Osteoblast (primary cell): ENCODE results near the gene AHDC1. TPM values are rescaled to one million over a fixed set of nuclear protein-coding genes. Genes with fewer than 3 reads are reported as not detected.
A peak's percentile ranks its signal among the peaks of the same experiment; 100 is the strongest.
"Not testable (repeated sequence)": the region's sequence is repeated elsewhere in the genome, so short reads cannot be mapped to it uniquely, and the experiment has no call there.

Experiments used
- DNase-seq: peaks from one replicate; pipeline ENCODE4 v3.0.0; 2011; ENCODE audit warnings: low spot score, mixed read lengths; ENCODE audit not compliant: insufficient read length; ENCODE audit errors: missing footprints
- H2AFZ ChIP-seq: 2 replicates; pipeline ENCODE4 v1.6.0; 2011; ENCODE audit warnings: mild to moderate bottlenecking, low read length
- H3K27ac ChIP-seq: 2 replicates; pipeline ENCODE4 v1.5.1; 2011; ENCODE audit warnings: mild to moderate bottlenecking, low read depth, low read length, moderate library complexity
- H3K27me3 ChIP-seq: 2 replicates; pipeline ENCODE4 v1.6.0; 2012; ENCODE audit warnings: mild to moderate bottlenecking, control low read depth, inconsistent platforms, low read length, moderate library complexity; ENCODE audit not compliant: insufficient read depth
- H3K36me3 ChIP-seq: 2 replicates; pipeline ENCODE4 v1.5.1; 2011; ENCODE audit warnings: mild to moderate bottlenecking, low read length, control low read depth, moderate library complexity; ENCODE audit not compliant: insufficient read depth
- H3K4me1 ChIP-seq: 2 replicates; pipeline ENCODE4 v1.5.1; 2011; ENCODE audit warnings: mild to moderate bottlenecking, low read length, control low read depth, moderate library complexity; ENCODE audit not compliant: insufficient read depth
- H3K4me2 ChIP-seq: 2 replicates; pipeline ENCODE4 v1.6.0; 2011; ENCODE audit warnings: mild to moderate bottlenecking, low read length; ENCODE audit not compliant: insufficient read depth
- H3K4me3 ChIP-seq: fragments of 200-600 bp; sonication (generic); 3 replicates; pipeline ENCODE4 v1.5.1; 2012; ENCODE audit warnings: mild to moderate bottlenecking, low read length, inconsistent platforms; ENCODE audit not compliant: insufficient read depth
- H3K79me2 ChIP-seq: 2 replicates; pipeline ENCODE4 v1.6.0; 2012; ENCODE audit warnings: mild to moderate bottlenecking, low read length, control low read depth, inconsistent platforms; ENCODE audit not compliant: insufficient read depth
- H3K9me3 ChIP-seq: 2 replicates; pipeline ENCODE4 v1.5.1; 2011; ENCODE audit warnings: low read depth, low read length, control low read depth
- H4K20me1 ChIP-seq: 2 replicates; pipeline ENCODE4 v1.6.0; 2012; ENCODE audit warnings: mild to moderate bottlenecking, low read length, control low read depth; ENCODE audit not compliant: insufficient read depth
- total RNA-seq: library from RNA; depleted of rRNA; stranded (reverse); fragments of >200 nt; gene quantifications from 2 replicates; pipeline ENCODE4 v1.2.3, GENCODE V29; 2012
- TF ChIP-seq, protein P1 (sequence below): IDR thresholded peaks from 2 replicates; pipeline ENCODE4 v1.5.1; 2011; ENCODE audit warnings: mild to moderate bottlenecking, low read depth, low read length, moderate library complexity; ENCODE audit errors: extremely low read depth

AHDC1 gene
- total RNA-seq, 1 donor = 11.2 TPM

DNA sequence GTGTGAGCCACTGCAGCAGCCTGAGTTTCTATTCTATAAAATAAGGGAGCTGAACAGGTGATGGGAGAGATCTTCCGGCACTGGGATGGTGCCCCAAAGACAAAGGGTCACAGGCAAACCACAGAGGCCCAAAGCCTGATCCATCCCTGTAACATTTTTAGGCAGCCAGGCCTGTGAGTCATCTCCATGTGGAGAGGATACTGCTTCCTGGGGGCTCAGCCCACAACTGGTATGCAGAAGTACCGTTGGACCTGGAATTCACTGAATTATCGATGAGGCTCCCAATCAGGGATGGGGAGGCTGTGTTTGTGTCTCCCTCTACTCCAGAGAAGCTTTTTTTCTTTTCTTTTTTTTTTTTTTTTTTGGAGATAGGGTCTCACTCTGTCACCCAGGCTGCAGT, 65.2 kb downstream of the AHDC1 start:
- peak overlapping the region; percentile 94 for H3K27ac ChIP-seq
- no peaks in the 10 kb centered on the region for H3K9me3 ChIP-seq
- H3K4me2 ChIP-seq = peak overlapping the region; percentile 20
- H2AFZ ChIP-seq = no peak overlapping the region
- DNase-seq = peak; percentile 91
- H3K4me3 ChIP-seq = no peak overlapping the region
- peaks cover 61% of the 10 kb centered on the region for H3K4me1 ChIP-seq
- H4K20me1 ChIP-seq = peaks cover 7% of the 10 kb centered on the region
- peaks cover 9% of the 10 kb centered on the region for H3K36me3 ChIP-seq
- TF ChIP-seq, protein P1, sequence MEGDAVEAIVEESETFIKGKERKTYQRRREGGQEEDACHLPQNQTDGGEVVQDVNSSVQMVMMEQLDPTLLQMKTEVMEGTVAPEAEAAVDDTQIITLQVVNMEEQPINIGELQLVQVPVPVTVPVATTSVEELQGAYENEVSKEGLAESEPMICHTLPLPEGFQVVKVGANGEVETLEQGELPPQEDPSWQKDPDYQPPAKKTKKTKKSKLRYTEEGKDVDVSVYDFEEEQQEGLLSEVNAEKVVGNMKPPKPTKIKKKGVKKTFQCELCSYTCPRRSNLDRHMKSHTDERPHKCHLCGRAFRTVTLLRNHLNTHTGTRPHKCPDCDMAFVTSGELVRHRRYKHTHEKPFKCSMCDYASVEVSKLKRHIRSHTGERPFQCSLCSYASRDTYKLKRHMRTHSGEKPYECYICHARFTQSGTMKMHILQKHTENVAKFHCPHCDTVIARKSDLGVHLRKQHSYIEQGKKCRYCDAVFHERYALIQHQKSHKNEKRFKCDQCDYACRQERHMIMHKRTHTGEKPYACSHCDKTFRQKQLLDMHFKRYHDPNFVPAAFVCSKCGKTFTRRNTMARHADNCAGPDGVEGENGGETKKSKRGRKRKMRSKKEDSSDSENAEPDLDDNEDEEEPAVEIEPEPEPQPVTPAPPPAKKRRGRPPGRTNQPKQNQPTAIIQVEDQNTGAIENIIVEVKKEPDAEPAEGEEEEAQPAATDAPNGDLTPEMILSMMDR = no peak
- peaks cover 50% of the 10 kb centered on the region for H3K79me2 ChIP-seq
- H3K27me3 ChIP-seq = no peaks in the 10 kb centered on the region

DNA sequence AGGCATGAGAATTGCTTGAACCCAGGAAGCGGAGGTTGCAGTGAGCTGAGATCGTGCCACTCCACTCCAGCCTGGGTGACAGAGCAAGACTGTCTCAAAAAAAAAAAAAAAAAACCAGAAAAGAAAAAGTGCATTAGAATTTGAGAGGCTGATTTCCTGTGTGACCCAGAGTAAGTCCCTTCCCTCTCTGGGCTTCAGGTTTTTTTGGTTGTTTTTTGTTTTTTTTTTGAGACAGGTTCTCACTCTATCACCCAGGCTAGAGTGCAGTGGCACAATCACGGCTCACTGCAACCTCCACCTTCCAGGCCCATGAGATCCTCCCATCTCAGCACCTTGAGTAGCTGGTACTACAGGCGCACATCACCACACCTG, 65.7 kb downstream of the AHDC1 start:
- peaks cover 61% of the 10 kb centered on the region for H3K4me1 ChIP-seq
- H3K27ac ChIP-seq = peak overlapping the region; percentile 94
- not testable (repeated sequence) for DNase-seq, H3K4me3 ChIP-seq, H3K9me3 ChIP-seq, H4K20me1 ChIP-seq, H3K27me3 ChIP-seq, H2AFZ ChIP-seq
- peaks cover 46% of the 10 kb centered on the region for H3K79me2 ChIP-seq
- peaks cover 14% of the 10 kb centered on the region for H3K36me3 ChIP-seq
- peak overlapping the region; percentile 20 for H3K4me2 ChIP-seq

DNA sequence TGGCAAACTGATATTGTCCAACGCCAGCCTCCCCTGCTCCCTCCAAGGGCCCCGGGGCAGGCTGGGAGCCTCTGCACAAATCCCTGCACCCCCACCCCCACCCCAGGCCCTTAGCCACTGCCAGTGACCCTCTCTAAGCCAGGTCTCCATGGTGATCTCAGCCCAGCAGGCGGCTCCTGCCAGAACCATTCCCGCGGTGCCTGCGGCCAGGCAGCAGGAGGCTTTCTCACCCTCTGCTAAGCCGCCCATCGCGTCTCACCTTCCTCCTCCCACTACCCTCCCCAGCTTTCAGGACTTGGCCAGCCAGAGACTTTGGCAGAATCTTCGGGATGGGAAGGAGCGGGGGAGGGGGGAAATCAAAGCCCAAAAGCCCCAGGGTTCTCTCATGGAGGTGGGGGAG, 67.2 kb downstream of the AHDC1 start:
- H3K27me3 ChIP-seq = no peaks in the 10 kb centered on the region
- peak overlapping the region; percentile 4 for H3K4me3 ChIP-seq
- peaks cover 33% of the 10 kb centered on the region for H3K79me2 ChIP-seq
- H3K9me3 ChIP-seq = no peaks in the 10 kb centered on the region
- peaks cover 22% of the 10 kb centered on the region for H3K36me3 ChIP-seq
- peak overlapping the region; percentile 28 for H3K4me2 ChIP-seq
- peak; percentile 97 for DNase-seq
- H4K20me1 ChIP-seq = peaks cover 7% of the 10 kb centered on the region
- H2AFZ ChIP-seq = no peak overlapping the region
- H3K27ac ChIP-seq = peak overlapping the region; percentile 94
- TF ChIP-seq, protein P1 = no peak
- H3K4me1 ChIP-seq = peaks cover 46% of the 10 kb centered on the region

DNA sequence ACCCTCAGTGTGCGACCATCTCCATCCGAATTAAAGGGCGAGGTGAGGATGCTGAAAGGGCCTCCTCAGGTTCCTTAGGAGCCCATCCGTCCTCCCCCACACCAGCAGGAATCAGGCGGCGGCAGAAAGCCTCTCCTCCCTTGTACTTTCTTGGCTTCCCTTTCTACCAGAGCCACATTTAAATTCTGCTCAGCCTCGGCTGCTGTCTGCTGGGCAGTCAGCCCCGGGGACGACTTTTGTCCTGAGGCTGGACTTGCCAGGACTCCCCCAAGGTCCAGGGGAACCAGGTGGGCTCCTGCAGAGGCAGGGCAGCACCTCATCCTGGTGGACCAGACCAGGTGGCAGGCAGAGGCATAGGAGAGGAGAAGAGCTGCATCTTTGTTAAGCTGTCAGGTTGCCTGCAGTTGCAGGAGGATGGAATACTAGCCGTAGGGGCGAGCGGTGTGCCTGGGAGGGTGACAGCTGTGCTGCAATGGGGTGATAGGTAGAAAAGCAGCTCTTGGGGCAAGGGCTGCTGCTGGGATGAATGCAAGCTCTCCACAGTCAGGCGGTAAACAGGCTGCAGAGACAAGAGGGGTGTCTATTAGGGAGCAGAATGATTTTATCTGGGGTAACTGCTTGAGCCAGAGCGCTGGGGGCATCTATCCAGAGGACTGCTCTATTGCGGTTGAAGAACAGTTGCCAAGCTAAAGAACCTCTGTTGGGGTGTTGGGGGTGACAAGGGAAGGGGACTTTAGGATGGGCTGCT, 67.8 kb downstream of the AHDC1 start:
- Histone ChIP-seq H3K36me3 (peaks cover 22% of the 10 kb centered on the region), H3K27me3 (no peaks in the 10 kb centered on the region), H3K79me2 (peaks cover 31% of the 10 kb centered on the region), H3K4me3 (no peak overlapping the region), H4K20me1 (peaks cover 7% of the 10 kb centered on the region), H3K9me3 (no peaks in the 10 kb centered on the region), H3K4me1 (peaks cover 45% of the 10 kb centered on the region), H3K4me2 (peak overlapping the region; percentile 28), H3K27ac (peak overlapping the region; percentile 94), H2AFZ (no peak overlapping the region)
- DNase-seq = no peak
- TF ChIP-seq, protein P1 = no peak
